ENCODE results near the gene FBXO40.

DNA sequence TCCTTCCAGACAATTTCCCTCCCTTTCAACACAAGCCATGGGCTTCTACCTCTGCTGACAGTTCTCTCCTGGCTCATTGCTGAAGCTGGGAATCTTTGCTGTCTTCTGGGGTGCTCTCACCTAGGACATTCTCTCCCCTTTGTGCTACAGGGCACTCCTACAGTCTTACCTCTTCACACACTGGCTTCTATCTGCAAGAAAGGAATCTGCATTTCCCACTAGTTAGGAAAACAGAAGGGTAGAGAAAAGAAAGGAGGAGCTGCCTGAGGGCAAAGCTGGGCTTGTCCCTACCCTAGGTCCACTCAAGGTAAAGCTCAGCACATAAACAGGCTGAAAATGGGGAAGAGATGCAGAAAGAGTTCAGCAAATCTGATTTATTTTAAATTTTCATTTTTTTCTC lies 31.0 kb upstream of the FBXO40 start:
- no peak for TF ChIP-seq POLR2A (IDR thresholded peaks at IDR 0.05; ENCODE audit: low read depth)
- TF ChIP-seq EP300 (IDR thresholded peaks at IDR 0.05) = no peak
- TF ChIP-seq CTCF (IDR thresholded peaks at IDR 0.05) = no peak
